CD14-positive monocyte (primary cell): ENCODE data around the gene WHAMM. TPM values are rescaled to one million over a fixed set of nuclear protein-coding genes. Genes with fewer than 3 reads are reported as not detected.
"Not testable (repeated sequence)": the region's sequence is repeated elsewhere in the genome, so short reads cannot be mapped to it uniquely, and the experiment has no call there.

ENCODE experiments used
- DNase-seq, 3 donors: peaks; one replicate each; pipeline ENCODE4 v3.0.0-alpha.2; 2011 to 2022
- H2AFZ ChIP-seq: 2 replicates; pipeline ENCODE4 v1.6.0; 2012; ENCODE audit warnings: mild to moderate bottlenecking, low read depth, low read length, inconsistent platforms; ENCODE audit not compliant: insufficient read depth, poor library complexity, severe bottlenecking
- H3K27ac ChIP-seq, 2 donors: 1 replicate in 1 of 2; 2 replicates in 1 of 2; pipeline ENCODE4 v1.5.1; 2012 to 2013; ENCODE audit warnings: low read length in 2 of 2, control low read depth in 1 of 2, inconsistent platforms in 1 of 2, low read depth in 1 of 2, mild to moderate bottlenecking in 1 of 2
- H3K27me3 ChIP-seq, 2 donors: one replicate each; pipeline versions ENCODE4 v1.6.0 to v1.6.1; 2011 to 2013; ENCODE audit warnings: low read length in 2 of 2; ENCODE audit not compliant: control insufficient read depth in 2 of 2, insufficient read depth in 2 of 2
- H3K36me3 ChIP-seq, 2 donors: replicated peaks in 1 of 2; 1 replicate in 1 of 2; 2 replicates in 1 of 2; pipeline versions ENCODE4 v1.5.1 to v1.6.1; 2012 to 2013; ENCODE audit warnings: low read length in 2 of 2, control low read depth in 1 of 2, inconsistent platforms in 1 of 2, mild to moderate bottlenecking in 1 of 2; ENCODE audit not compliant: insufficient read depth in 2 of 2, control insufficient read depth in 1 of 2
- H3K4me1 ChIP-seq, 2 donors: 1 replicate in 1 of 2; 2 replicates in 1 of 2; pipeline versions ENCODE4 v1.5.1 to v1.6.1; 2012 to 2013; ENCODE audit warnings: low read length in 2 of 2, control low read depth in 1 of 2, inconsistent platforms in 1 of 2, mild to moderate bottlenecking in 1 of 2, moderate library complexity in 1 of 2; ENCODE audit not compliant: insufficient read depth in 2 of 2, control insufficient read depth in 1 of 2
- H3K4me2 ChIP-seq: replicated peaks from 2 replicates; pipeline ENCODE3; 2012; ENCODE audit warnings: low read length, moderate library complexity, mild to moderate bottlenecking; ENCODE audit not compliant: poor library complexity, severe bottlenecking; ENCODE audit errors: extremely low read depth
- H3K4me3 ChIP-seq, 3 experiments: fragments of 200-600 bp in 1 of 3; sonication (generic) in 1 of 3; replicated peaks in 1 of 3; 1 replicate in 2 of 3; 2 replicates in 1 of 3; pipeline ENCODE4 v1.5.1; 2011 to 2013; ENCODE audit warnings: low read length in 3 of 3, mild to moderate bottlenecking in 3 of 3, control low read depth in 2 of 3, low read depth in 2 of 3, inconsistent platforms in 1 of 3, moderate library complexity in 1 of 3
- H3K79me2 ChIP-seq: 2 replicates; pipeline ENCODE4 v1.6.0; 2012; ENCODE audit warnings: mild to moderate bottlenecking, control low read depth, inconsistent platforms, low read length, moderate library complexity; ENCODE audit not compliant: insufficient read depth
- H3K9ac ChIP-seq: 2 replicates; pipeline ENCODE4 v1.6.0; 2017; ENCODE audit warnings: low read length, mild to moderate bottlenecking; ENCODE audit not compliant: insufficient read depth, poor library complexity, severe bottlenecking
- H3K9me3 ChIP-seq, 2 donors: replicated peaks in 1 of 2; 1 replicate in 1 of 2; 2 replicates in 1 of 2; pipeline versions ENCODE4 v1.5.1 to v1.6.1; 2012 to 2013; ENCODE audit warnings: low read length in 2 of 2, control low read depth in 1 of 2; ENCODE audit not compliant: control insufficient read depth in 1 of 2, insufficient read depth in 1 of 2
- H4K20me1 ChIP-seq: 2 replicates; pipeline ENCODE4 v1.6.0; 2012; ENCODE audit warnings: mild to moderate bottlenecking, low read length, control low read depth, moderate library complexity; ENCODE audit not compliant: insufficient read depth
- H3K27ac Mint-ChIP-seq, 7 donors: one replicate each; pipeline ENCODE4 v1.8.0; 2020; ENCODE audit warnings: mild to moderate bottlenecking in 7 of 7, mixed read lengths in 7 of 7, moderate library complexity in 6 of 7, inconsistent platforms in 2 of 7
- H3K27me3 Mint-ChIP-seq, 3 donors: one replicate each; pipeline ENCODE4 v1.8.0; 2021 to 2022; ENCODE audit warnings: low read depth in 3 of 3, mild to moderate bottlenecking in 3 of 3, mixed read lengths in 3 of 3, moderate library complexity in 3 of 3, inconsistent platforms in 1 of 3
- H3K36me3 Mint-ChIP-seq, 2 donors: one replicate each; pipeline ENCODE4 v1.8.0; 2020; ENCODE audit warnings: mixed read lengths in 2 of 2, inconsistent platforms in 1 of 2, mild to moderate bottlenecking in 1 of 2
- H3K4me1 Mint-ChIP-seq: one replicate; pipeline ENCODE4 v1.8.0; 2020; ENCODE audit warnings: mild to moderate bottlenecking, mixed read lengths
- H3K4me3 Mint-ChIP-seq, 2 donors: one replicate each; pipeline ENCODE4 v1.8.0; 2020; ENCODE audit warnings: mild to moderate bottlenecking in 2 of 2, mixed read lengths in 2 of 2, moderate library complexity in 1 of 2
- H3K9me3 Mint-ChIP-seq, 7 donors: one replicate each; pipeline ENCODE4 v1.8.0; 2020 to 2022; ENCODE audit warnings: mixed read lengths in 7 of 7, mild to moderate bottlenecking in 6 of 7, moderate library complexity in 6 of 7, inconsistent platforms in 2 of 7
- WGBS: methylation state at CpG from one replicate; pipeline ENCODE4 v1.1.5; 2013; ENCODE audit warnings: missing lambda C conversion rate; ENCODE audit not compliant: insufficient coverage; 5-methylcytosine and 5-hydroxymethylcytosine counted together
- intact Hi-C, 2 donors: fragments of 100-400 bp; cut with micrococcal nuclease; formaldehyde crosslinking; loops; one replicate each; pipeline versions ENCODE4 v1.15.0 to v1.15.1; 2023
- polyA plus RNA-seq, 3 donors: library from polyadenylated mRNA; depleted of rRNA in 1 of 3; unstranded in 2 of 3; stranded (reverse) in 1 of 3; fragments of 300-500 nt in 2 of 3; fragments of >200 nt in 1 of 3; fragmentation: Illumina TruSeq in 2 of 3; gene quantifications; 1 replicate in 2 of 3; 2 replicates in 1 of 3; pipeline ENCODE4 v1.2.3, GENCODE V29; 2012 to 2021
- TF ChIP-seq, protein P1 (sequence below): fragments of 200-600 bp; IDR thresholded peaks from one replicate; pipeline ENCODE4 v1.8.0; 2022; ENCODE audit warnings: antibody characterized with exemption, mild to moderate bottlenecking

WHAMM gene
- polyA plus RNA-seq, 3 donors: 0.69 to 7.8 (median 0.92) TPM

DNA sequence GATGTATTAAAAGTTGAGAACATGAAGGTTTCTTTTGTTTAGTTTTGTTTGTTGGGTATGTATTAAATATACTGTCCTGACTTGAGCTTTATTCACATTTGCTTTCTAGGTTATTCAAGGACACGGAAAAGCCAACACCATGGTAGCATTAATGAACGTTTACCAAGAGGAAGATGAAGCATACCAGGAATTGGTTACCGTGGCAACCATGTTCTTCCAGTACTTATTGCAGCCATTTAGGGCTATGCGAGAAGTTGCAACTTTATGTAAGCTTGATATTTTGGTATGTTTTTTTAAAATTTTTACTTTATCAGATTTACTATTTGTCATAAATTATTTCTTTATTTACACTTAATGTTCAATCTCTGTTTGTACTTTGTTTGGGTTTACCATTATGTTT, 3.6 kb downstream of the WHAMM start:
- H3K36me3 Mint-ChIP-seq: peaks cover 34 to 50% of the 10 kb centered on the region in 2 donors
- no peak overlapping the region for H2AFZ ChIP-seq
- H3K9me3 ChIP-seq: no peaks in the 10 kb centered on the region
- WGBS: 58% methylated on average over 2 of the region's 4 CpGs
- H3K36me3 ChIP-seq: peaks cover 37 to 50% of the 10 kb centered on the region in 2 donors
- TF ChIP-seq, protein P1, sequence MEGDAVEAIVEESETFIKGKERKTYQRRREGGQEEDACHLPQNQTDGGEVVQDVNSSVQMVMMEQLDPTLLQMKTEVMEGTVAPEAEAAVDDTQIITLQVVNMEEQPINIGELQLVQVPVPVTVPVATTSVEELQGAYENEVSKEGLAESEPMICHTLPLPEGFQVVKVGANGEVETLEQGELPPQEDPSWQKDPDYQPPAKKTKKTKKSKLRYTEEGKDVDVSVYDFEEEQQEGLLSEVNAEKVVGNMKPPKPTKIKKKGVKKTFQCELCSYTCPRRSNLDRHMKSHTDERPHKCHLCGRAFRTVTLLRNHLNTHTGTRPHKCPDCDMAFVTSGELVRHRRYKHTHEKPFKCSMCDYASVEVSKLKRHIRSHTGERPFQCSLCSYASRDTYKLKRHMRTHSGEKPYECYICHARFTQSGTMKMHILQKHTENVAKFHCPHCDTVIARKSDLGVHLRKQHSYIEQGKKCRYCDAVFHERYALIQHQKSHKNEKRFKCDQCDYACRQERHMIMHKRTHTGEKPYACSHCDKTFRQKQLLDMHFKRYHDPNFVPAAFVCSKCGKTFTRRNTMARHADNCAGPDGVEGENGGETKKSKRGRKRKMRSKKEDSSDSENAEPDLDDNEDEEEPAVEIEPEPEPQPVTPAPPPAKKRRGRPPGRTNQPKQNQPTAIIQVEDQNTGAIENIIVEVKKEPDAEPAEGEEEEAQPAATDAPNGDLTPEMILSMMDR: no peak
- H3K27me3 ChIP-seq: no peaks in the 10 kb centered on the region
- DNase-seq: peak in 1 of 3 donors; percentile 6
- H3K27ac Mint-ChIP-seq: no peak overlapping the region
- no peaks in the 10 kb centered on the region for H3K27me3 Mint-ChIP-seq
- intact Hi-C loops: loop anchor here (5.0 kb wide), 2 partner anchors 34 to 61 kb away; no protein-coding TSS in a partner anchor
- peaks cover 26% of the 10 kb centered on the region for H3K4me1 Mint-ChIP-seq
- peaks cover 70% of the 10 kb centered on the region for H3K79me2 ChIP-seq
- peaks cover 0 to 2% (median 0%) of the 10 kb centered on the region in 7 donors for H3K9me3 Mint-ChIP-seq
- no peak overlapping the region for H3K4me3 Mint-ChIP-seq
- H3K4me3 ChIP-seq: no peak overlapping the region
- H3K4me1 ChIP-seq: peaks cover 21 to 29% of the 10 kb centered on the region in 2 donors
- H3K9ac ChIP-seq: no peak overlapping the region
- H3K4me2 ChIP-seq: no peak overlapping the region
- H4K20me1 ChIP-seq: peaks cover 68% of the 10 kb centered on the region
- H3K27ac ChIP-seq: no peak overlapping the region

DNA sequence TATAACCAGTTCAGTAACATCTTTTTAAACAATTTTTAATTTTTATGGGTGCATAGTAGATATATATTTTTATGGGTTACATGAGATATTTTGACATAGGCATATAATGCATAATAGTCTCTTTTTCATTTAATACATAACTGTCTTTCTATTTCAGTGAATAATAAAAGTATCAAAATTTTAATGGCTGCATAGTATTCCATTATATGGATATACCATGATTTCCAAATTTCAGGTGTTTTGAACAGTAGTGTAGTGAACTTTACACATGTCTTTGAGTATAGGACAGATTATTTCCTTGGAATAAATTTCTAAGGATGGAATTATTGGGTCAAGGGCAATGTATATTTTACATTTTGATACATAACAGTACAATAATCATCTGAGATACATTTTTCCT, 10.7 kb downstream of the WHAMM start:
- TF ChIP-seq, protein P1: no peak
- no peak overlapping the region for H3K4me3 ChIP-seq

DNA sequence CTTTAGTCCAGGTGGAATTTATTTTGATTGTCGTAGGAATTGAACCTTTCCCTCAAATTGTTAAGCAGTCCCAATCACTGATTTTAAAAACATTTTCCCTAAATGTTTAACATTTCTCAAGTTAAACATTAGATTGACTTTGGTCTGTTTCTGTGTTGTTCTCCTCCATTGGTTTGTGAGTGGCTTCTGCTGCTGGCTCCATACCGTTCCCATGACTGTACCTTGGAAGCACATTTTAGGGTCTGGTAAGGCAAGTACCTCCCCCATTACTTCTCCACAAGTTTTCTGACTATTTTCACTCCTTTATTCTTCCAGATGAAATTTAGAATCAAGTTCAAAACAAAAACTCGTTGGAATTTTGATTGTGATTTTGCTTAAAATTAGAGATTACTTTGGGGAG, 12.0 kb downstream of the WHAMM start:
- Mint-ChIP-seq H3K27ac (peak overlapping the region in 2 of 7 donors; percentile 21 to 31), H3K36me3 (peaks cover 59 to 88% of the 10 kb centered on the region in 2 donors)
- H3K9ac ChIP-seq, H3K9me3 ChIP-seq, H2AFZ ChIP-seq, H3K4me2 ChIP-seq, DNase-seq, intact Hi-C loops, H3K27me3 ChIP-seq, H3K27ac ChIP-seq, H3K27me3 Mint-ChIP-seq, H3K4me1 ChIP-seq, H3K9me3 Mint-ChIP-seq, H3K4me1 Mint-ChIP-seq, H3K4me3 ChIP-seq, H3K4me3 Mint-ChIP-seq: not testable (repeated sequence)
- H3K36me3 ChIP-seq: peaks cover 75 to 96% of the 10 kb centered on the region in 2 donors
- peaks cover 28% of the 10 kb centered on the region for H4K20me1 ChIP-seq
- peaks cover 11% of the 10 kb centered on the region for H3K79me2 ChIP-seq
- WGBS: no CpG with 5 or more reads among the region's 3 CpGs

More for the DNA sequence above, 10.7 kb downstream of the WHAMM start:
- H3K4me2 ChIP-seq: no peak overlapping the region
- H3K9ac ChIP-seq: no peak overlapping the region
- no peak overlapping the region for H2AFZ ChIP-seq
- peaks cover 59 to 84% of the 10 kb centered on the region in 2 donors for H3K36me3 Mint-ChIP-seq
- no peaks in the 10 kb centered on the region for H3K27me3 ChIP-seq
- H3K4me1 ChIP-seq: no peaks in the 10 kb centered on the region
- peaks cover 75 to 96% of the 10 kb centered on the region in 2 donors for H3K36me3 ChIP-seq
- no peak for DNase-seq
- H3K27ac ChIP-seq: no peak overlapping the region
- intact Hi-C loops: no loop called here
- H3K27me3 Mint-ChIP-seq: no peaks in the 10 kb centered on the region
- H3K4me1 Mint-ChIP-seq: no peaks in the 10 kb centered on the region
- H4K20me1 ChIP-seq: peaks cover 28% of the 10 kb centered on the region
- H3K27ac Mint-ChIP-seq: no peak overlapping the region
- H3K9me3 ChIP-seq: no peaks in the 10 kb centered on the region
- no peak overlapping the region for H3K4me3 Mint-ChIP-seq
- peaks cover 0 to 1% (median 0%) of the 10 kb centered on the region in 7 donors for H3K9me3 Mint-ChIP-seq
- peaks cover 23% of the 10 kb centered on the region for H3K79me2 ChIP-seq
